AG09319 (cell line): Measurements from ENCODE around the gene LSM2.

Source experiments
- DNase-seq: peaks from one replicate; pipeline ENCODE4 v3.0.0-alpha.2; 2010; ENCODE audit warnings: low read depth; ENCODE audit errors: extremely low read depth
- CTCF ChIP-seq: IDR thresholded peaks from 2 replicates; pipeline ENCODE4 v1.5.1; 2011; ENCODE audit warnings: low read depth, mild to moderate bottlenecking, inconsistent platforms, low read length, moderate library complexity

Gene LSM2

GRCh38 chr6:31760790-31761189, 46.0 kb downstream of the LSM2 start:
- DNase-seq: no peak
- TF ChIP-seq CTCF: no peak

- DNase-seq: no peak
- no peak for TF ChIP-seq CTCF
Measured at GRCh38 chr6:31758281-31758680, 48.5 kb downstream of the LSM2 start.

- TF ChIP-seq CTCF: no peak
- DNase-seq: no peak
Measured at GRCh38 chr6:31752739-31753319, 53.9 kb downstream of the LSM2 start.

- no peak for DNase-seq
- no peak for TF ChIP-seq CTCF
Measured at GRCh38 chr6:31750411-31751022, 56.2 kb downstream of the LSM2 start.

GRCh38 chr6:31749301-31750036, 57.3 kb downstream of the LSM2 start:
- TF ChIP-seq CTCF: no peak
- DNase-seq: no peak
